Activated T-cell treated with anti-CD3 and anti-CD28 coated beads, Interleukin-2, amount 50 U/mL, for 24 hours (primary cell): ENCODE measurements around the gene PITRM1.

ENCODE experiments used
- DNase-seq: peaks from one replicate; pipeline ENCODE4 v3.0.0-alpha.2; 2020
- H3K27ac Mint-ChIP-seq: 2 replicates; pipeline ENCODE4 v1.8.0; 2020; ENCODE audit warnings: mild to moderate bottlenecking, mixed read lengths
- H3K27me3 Mint-ChIP-seq: 2 replicates; pipeline ENCODE4 v1.8.0; 2020; ENCODE audit warnings: mixed read lengths
- H3K36me3 Mint-ChIP-seq: 2 replicates; pipeline ENCODE4 v1.8.0; 2020; ENCODE audit warnings: low read depth, mixed read lengths
- H3K4me1 Mint-ChIP-seq: 2 replicates; pipeline ENCODE4 v1.8.0; 2020; ENCODE audit warnings: low read depth, mixed read lengths
- H3K4me3 Mint-ChIP-seq: 2 replicates; pipeline ENCODE4 v1.8.0; 2020; ENCODE audit warnings: mild to moderate bottlenecking, moderate library complexity, mixed read lengths
- H3K9me3 Mint-ChIP-seq: 2 replicates; pipeline ENCODE4 v1.8.0; 2020; ENCODE audit warnings: mixed read lengths

Gene PITRM1

GRCh38 chr10:3093996-3094395, 78.6 kb downstream of the PITRM1 start:
- Mint-ChIP-seq H3K9me3 (no peaks in the 10 kb centered on the region), H3K36me3 (peaks cover 90% of the 10 kb centered on the region), H3K4me1 (peaks cover 81% of the 10 kb centered on the region), H3K27me3 (no peaks in the 10 kb centered on the region), H3K4me3 (peak overlapping the region; percentile 43), H3K27ac (peak overlapping the region; percentile 96)
- no peak for DNase-seq

- H3K4me1 Mint-ChIP-seq: peaks cover 75% of the 10 kb centered on the region
- H3K36me3 Mint-ChIP-seq: peaks cover 87% of the 10 kb centered on the region
Observed at GRCh38 chr10:3091921-3092320, 80.7 kb downstream of the PITRM1 start.

GRCh38 chr10:3090914-3091787, 81.4 kb downstream of the PITRM1 start:
- peak overlapping the region; percentile 87 for H3K27ac Mint-ChIP-seq
- no peaks in the 10 kb centered on the region for H3K9me3 Mint-ChIP-seq
- no peaks in the 10 kb centered on the region for H3K27me3 Mint-ChIP-seq
- peaks cover 78% of the 10 kb centered on the region for H3K4me1 Mint-ChIP-seq
- peak overlapping the region; percentile 38 for H3K4me3 Mint-ChIP-seq
- peak; percentile 47 for DNase-seq
- peaks cover 91% of the 10 kb centered on the region for H3K36me3 Mint-ChIP-seq

More at GRCh38 chr10:3091921-3092320, 80.7 kb downstream of the PITRM1 start:
- no peaks in the 10 kb centered on the region for H3K9me3 Mint-ChIP-seq
- H3K4me3 Mint-ChIP-seq: no peak overlapping the region
- no peaks in the 10 kb centered on the region for H3K27me3 Mint-ChIP-seq
- peak overlapping the region; percentile 87 for H3K27ac Mint-ChIP-seq
- DNase-seq: no peak

GRCh38 chr10:3090388-3090787, 82.2 kb downstream of the PITRM1 start:
- peaks cover 89% of the 10 kb centered on the region for H3K36me3 Mint-ChIP-seq
- H3K4me1 Mint-ChIP-seq: peaks cover 73% of the 10 kb centered on the region

More at GRCh38 chr10:3090388-3090787, 82.2 kb downstream of the PITRM1 start:
- no peak overlapping the region for H3K4me3 Mint-ChIP-seq
- DNase-seq: no peak
- peak overlapping the region; percentile 87 for H3K27ac Mint-ChIP-seq
- no peaks in the 10 kb centered on the region for H3K9me3 Mint-ChIP-seq
- H3K27me3 Mint-ChIP-seq: no peaks in the 10 kb centered on the region
